PC-9 (cell line): ENCODE results near the gene ABHD18.

Experiments
- EZH2 ChIP-seq: fragments of 200-600 bp; sonication (generic); IDR thresholded peaks from 2 replicates; pipeline ENCODE4 v1.8.0; 2017; ENCODE audit warnings: antibody characterized with exemption, low read depth
- TF ChIP-seq, protein P1 (sequence below): fragments of 200-600 bp; sonication (generic); conservative IDR thresholded peaks from 2 replicates; pipeline ENCODE4 v1.6.1; 2017; ENCODE audit warnings: mixed run types, antibody characterized with exemption, mild to moderate bottlenecking, moderate library complexity

- TF ChIP-seq, protein P1, sequence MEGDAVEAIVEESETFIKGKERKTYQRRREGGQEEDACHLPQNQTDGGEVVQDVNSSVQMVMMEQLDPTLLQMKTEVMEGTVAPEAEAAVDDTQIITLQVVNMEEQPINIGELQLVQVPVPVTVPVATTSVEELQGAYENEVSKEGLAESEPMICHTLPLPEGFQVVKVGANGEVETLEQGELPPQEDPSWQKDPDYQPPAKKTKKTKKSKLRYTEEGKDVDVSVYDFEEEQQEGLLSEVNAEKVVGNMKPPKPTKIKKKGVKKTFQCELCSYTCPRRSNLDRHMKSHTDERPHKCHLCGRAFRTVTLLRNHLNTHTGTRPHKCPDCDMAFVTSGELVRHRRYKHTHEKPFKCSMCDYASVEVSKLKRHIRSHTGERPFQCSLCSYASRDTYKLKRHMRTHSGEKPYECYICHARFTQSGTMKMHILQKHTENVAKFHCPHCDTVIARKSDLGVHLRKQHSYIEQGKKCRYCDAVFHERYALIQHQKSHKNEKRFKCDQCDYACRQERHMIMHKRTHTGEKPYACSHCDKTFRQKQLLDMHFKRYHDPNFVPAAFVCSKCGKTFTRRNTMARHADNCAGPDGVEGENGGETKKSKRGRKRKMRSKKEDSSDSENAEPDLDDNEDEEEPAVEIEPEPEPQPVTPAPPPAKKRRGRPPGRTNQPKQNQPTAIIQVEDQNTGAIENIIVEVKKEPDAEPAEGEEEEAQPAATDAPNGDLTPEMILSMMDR, result no peak
- no peak for TF ChIP-seq EZH2
Observed at GRCh38 chr4:127967141-127967775, 2.1 kb downstream of the ABHD18 start.
